GM18951 (cell line): ENCODE data around the gene SLC17A5.
"Not testable (repeated sequence)": the region's sequence is repeated elsewhere in the genome, so short reads cannot be mapped to it uniquely, and the experiment has no call there.

Experiments used
- POLR2A ChIP-seq: IDR thresholded peaks from 4 replicates; pipeline ENCODE4 v1.6.1; 2011; ENCODE audit warnings: mild to moderate bottlenecking; ENCODE audit not compliant: insufficient read length, insufficient read depth; ENCODE audit errors: extremely low read depth
- in situ Hi-C: fragments of 300-500 bp; cut with MboI; formaldehyde crosslinking; loops from one replicate; pipeline ENCODE4 v1.12.0; 2022; ENCODE audit warnings: low sequenced_read_pairs, mixed read lengths, inconsistent platforms; ENCODE audit not compliant: unreplicated experiment

Gene SLC17A5

DNA sequence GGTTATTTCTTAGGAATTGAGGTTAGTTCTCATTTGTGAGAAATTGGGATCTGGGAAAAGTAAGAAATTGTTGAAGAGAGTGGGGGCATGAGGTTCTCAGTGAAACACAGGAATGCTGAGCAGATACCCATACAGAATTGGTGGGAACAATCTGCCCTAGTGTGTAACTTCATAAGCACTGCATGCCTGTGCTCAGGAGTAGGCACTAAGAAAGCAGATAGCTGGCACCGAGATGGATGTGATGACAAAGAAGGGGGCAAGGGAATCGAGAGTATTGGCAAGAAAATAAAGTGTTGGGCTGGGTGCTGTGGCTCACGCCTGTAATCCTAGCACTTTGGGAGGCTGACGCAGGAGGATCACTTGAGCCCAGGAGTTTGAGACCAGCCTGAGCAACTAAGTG lies 4.0 kb downstream of the SLC17A5 start:
- no peak for TF ChIP-seq POLR2A
- in situ Hi-C loops: no loop called here

GRCh38 chr6:73648166-73648565 lies 5.6 kb downstream of the SLC17A5 start:
- no peak for TF ChIP-seq POLR2A
- in situ Hi-C loops: no loop called here

DNA sequence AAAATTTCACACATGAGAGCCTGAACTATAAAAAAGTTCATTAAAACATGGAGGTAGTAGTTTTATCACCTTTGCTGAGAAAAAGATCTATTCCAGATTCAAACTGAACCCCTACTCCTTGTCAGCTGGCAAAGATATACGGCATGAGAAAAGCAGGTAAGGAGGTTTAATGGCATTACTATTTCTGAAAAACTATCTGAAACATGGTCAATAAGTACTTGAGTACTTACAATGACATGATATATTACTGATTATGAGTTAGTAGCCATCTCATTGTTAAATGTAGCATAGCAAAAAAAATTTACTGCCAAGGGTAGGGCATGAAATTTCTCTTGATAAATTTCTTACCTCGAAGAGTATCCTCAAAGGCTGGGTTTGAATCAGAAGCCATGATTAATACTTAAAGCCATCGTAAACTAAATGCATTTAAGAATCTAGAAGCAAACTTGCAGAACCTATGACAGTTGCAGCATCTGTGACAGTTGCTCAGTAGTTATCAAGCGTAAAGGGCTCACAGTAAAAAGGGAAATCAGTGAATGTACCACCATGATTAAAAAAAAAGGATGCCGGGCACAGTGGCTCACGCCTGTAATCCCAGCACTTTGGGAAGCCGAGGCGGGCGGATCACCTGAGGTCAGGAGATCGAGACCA lies 8.7 kb downstream of the SLC17A5 start:
- in situ Hi-C loops: no loop called here
- no peak for TF ChIP-seq POLR2A

DNA sequence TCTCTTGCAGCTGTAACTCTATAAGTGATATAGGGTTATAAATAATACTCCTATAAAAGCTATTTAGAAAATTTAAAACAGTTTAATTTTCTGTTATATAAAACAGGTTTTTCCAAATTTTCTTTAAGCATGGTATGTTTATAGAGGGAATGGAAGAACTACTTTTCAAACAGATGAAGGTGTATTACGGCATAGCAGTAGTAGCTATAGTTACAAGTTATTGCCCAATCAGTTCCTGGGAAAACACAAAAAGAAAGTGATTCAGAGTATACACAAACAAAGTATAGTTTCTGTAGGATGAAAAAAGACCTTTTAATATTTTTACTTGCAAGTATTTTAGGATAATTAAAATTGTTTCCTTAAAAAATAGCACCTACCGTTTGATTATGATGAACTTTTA lies 9.8 kb downstream of the SLC17A5 start:
- no peak for TF ChIP-seq POLR2A
- in situ Hi-C loops: no loop called here

DNA sequence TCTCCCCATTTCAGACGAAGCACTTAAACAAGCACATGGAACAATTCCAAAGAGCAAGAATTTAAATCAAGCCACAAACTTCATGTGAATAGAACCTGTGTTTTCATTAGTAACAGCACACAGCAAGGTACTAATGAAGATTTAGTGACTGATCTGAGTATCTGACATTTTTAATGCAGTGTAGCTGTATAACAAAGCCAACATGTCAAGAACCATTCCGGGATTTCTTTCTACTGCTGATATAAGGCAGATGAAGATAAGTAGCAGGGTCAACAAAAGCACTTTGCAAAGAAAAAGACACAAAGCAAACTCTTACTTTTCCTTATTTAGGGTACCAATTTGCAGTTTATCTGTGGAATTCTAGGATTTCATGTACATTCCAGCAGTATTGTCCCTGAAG lies 11.3 kb downstream of the SLC17A5 start:
- TF ChIP-seq POLR2A: no peak
- in situ Hi-C loops: no loop called here

- no peak for TF ChIP-seq POLR2A
- in situ Hi-C loops: no loop called here
Observed at GRCh38 chr6:73640179-73640750, 13.5 kb downstream of the SLC17A5 start.

GRCh38 chr6:73639040-73639439 lies 14.8 kb downstream of the SLC17A5 start:
- no peak for TF ChIP-seq POLR2A
- in situ Hi-C loops: no loop called here

DNA sequence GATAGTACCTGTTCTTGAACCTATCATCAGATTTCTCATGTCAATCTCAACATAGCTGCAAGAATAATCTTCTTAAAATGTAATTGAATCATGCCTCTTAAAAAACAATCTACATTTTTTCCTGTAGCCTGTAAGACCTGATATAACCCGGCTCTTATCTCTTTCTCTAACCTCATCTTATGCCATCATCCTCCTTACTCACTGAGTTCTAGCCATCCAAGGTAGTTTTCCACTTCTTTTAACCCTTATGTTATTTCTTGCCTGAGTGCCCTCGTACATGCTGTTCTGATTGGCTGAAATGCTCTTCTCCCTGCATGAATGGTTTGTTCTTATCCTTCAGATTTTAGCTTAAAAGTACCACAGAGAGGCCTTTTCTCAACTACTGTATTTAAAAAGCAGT lies 16.4 kb downstream of the SLC17A5 start:
- TF ChIP-seq POLR2A: no peak
- in situ Hi-C loops: no loop called here

GRCh38 chr6:73636048-73636447 lies 17.7 kb downstream of the SLC17A5 start:
- in situ Hi-C loops: no loop called here
- no peak for TF ChIP-seq POLR2A

- no peak for TF ChIP-seq POLR2A
- in situ Hi-C loops: no loop called here
Observed at GRCh38 chr6:73632346-73632745, 21.4 kb downstream of the SLC17A5 start.

GRCh38 chr6:73631849-73632248 lies 21.9 kb downstream of the SLC17A5 start:
- TF ChIP-seq POLR2A: no peak
- in situ Hi-C loops: no loop called here

GRCh38 chr6:73630401-73630800 lies 23.4 kb downstream of the SLC17A5 start:
- in situ Hi-C loops: no loop called here
- no peak for TF ChIP-seq POLR2A

DNA sequence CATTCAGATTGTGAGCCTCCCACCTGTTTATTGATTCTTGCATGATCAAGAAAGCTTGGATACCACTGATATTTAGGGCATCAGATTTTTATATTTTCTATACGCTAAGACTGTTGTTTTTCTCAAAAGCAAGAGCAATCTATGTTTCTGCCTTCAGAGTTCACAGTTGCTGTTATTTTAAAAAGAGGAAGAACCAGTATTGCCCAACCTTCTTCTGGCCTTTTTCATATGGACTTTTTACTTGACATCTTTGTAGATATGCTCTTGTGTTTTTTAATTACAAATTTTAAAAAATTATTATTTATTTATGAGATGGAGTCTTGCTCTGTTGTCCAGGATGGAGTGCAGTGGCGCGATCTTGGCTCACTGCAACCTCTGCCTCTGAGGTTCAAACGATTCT lies 28.9 kb downstream of the SLC17A5 start:
- TF ChIP-seq POLR2A: no peak
- in situ Hi-C loops: no loop called here

GRCh38 chr6:73623480-73623879 lies 30.3 kb downstream of the SLC17A5 start:
- in situ Hi-C loops: not testable (repeated sequence)

GRCh38 chr6:73618082-73618481 lies 35.7 kb downstream of the SLC17A5 start:
- in situ Hi-C loops: not testable (repeated sequence)

DNA sequence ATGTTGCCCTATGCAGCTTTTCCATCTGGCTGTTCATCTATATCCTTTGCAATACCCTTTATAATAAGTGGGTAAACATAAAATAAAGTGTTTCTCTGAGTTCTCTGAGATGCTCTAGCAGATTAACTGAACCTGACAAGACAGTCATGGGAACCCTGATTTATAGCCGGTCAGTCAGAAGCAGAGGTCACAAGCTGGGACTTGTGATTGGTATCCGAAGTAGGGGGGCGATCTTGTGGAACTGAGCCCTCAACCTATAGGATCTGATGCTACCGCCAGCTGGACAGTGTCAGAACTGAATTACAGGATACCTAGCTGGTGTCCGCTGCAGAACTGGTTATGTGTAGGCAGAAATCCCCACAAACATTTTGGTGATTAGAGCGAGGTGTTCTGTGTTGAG lies 39.0 kb downstream of the SLC17A5 start:
- in situ Hi-C loops: no loop called here
- no peak for TF ChIP-seq POLR2A
